Body of pancreas (tissue), 4 donors: ENCODE results near the gene POSTN. TPM values are rescaled to one million over a fixed set of nuclear protein-coding genes. Genes with fewer than 3 reads are reported as not detected.
A peak's percentile ranks its signal among the peaks of the same experiment; 100 is the strongest.

Source experiments
- ATAC-seq: fragments of 150-250 bp; one replicate; pipeline ENCODE4 v1.9.1; 2016
- DNase-seq, 4 donors: peaks; one replicate each; pipeline ENCODE4 v3.0.0-alpha.2; 2019
- H3K27ac ChIP-seq, 4 donors: fragments of 200-600 bp; sonication (generic); 1 replicate in 3 of 4; 2 replicates in 1 of 4; pipeline versions ENCODE4 v1.5.1 to v1.6.1; 2016 to 2019; ENCODE audit warnings: mild to moderate bottlenecking in 1 of 4, mixed read lengths in 1 of 4, moderate library complexity in 1 of 4
- H3K27me3 ChIP-seq, 2 donors: fragments of 200-600 bp; sonication (generic); one replicate each; pipeline ENCODE4 v1.6.0; 2016; ENCODE audit warnings: mild to moderate bottlenecking in 1 of 2
- H3K36me3 ChIP-seq, 2 donors: fragments of 200-600 bp; sonication (generic); replicated peaks in 1 of 2; 2 replicates each; pipeline ENCODE4 v1.5.1; 2016; ENCODE audit warnings: low read depth in 2 of 2; ENCODE audit not compliant: insufficient read depth in 1 of 2
- H3K4me1 ChIP-seq: fragments of 200-600 bp; sonication (generic); one replicate; pipeline ENCODE4 v1.6.0; 2016
- H3K4me3 ChIP-seq, 2 donors: fragments of 200-600 bp; sonication (generic); 1 replicate in 1 of 2; 2 replicates in 1 of 2; pipeline ENCODE4 v1.5.1; 2016 to 2019
- H3K9me3 ChIP-seq, 3 donors: fragments of 200-600 bp; sonication (generic); 1 replicate in 2 of 3; 2 replicates in 1 of 3; pipeline ENCODE4 v1.5.1; 2016
- POLR2A ChIP-seq, 3 donors: fragments of 450-650 bp; IDR thresholded peaks; one replicate each; pipeline ENCODE4 v1.6.1; 2016; ENCODE audit warnings: antibody characterized with exemption in 3 of 3, mild to moderate bottlenecking in 2 of 3
- WGBS, 2 donors: methylation state at CpG; one replicate each; pipeline ENCODE4 v1.1.5; 2017; 5-methylcytosine and 5-hydroxymethylcytosine counted together
- intact Hi-C: fragments of 100-400 bp; cut with DNase I; formaldehyde crosslinking; loops from one replicate; pipeline ENCODE4 v1.15.1; 2023
- total RNA-seq, 2 donors: library from RNA; depleted of rRNA; stranded (reverse); fragments of >200 nt; gene quantifications; one replicate each; pipeline ENCODE4 v1.1.0, GENCODE V29; 2016
- TF ChIP-seq, protein P1 (sequence below), 7 experiments: fragments of 450-650 bp in 4 of 7; fragments of 200-600 bp in 3 of 7; sonication (generic) in 3 of 7; IDR thresholded peaks; one replicate each; pipeline ENCODE4 v1.5.1; 2016 to 2019; ENCODE audit warnings: antibody characterized with exemption in 7 of 7

The POSTN gene
- total RNA-seq, 2 donors from 2014 or later: 4.4 to 6.9 TPM

DNA sequence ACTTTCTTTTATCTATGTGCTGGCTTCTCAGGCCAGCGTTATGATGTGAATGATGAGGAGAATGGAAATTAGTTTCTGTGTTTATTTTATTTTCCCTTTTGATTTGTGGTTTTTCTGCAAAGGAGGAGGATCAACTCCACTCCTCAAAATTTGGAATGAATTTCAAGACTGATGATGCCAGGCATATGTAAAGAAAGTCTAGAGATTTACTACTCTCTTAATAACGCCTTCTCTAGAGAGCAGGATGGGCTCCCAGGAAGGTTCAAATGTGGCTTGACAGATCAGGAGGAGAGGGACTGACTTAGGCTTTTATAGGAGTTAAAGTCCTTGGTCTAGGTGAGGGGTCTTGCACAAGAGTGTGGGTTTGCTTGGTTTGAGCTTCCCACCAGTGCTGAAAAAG, 15.1 kb upstream of the POSTN start:
- TF ChIP-seq, protein P1, sequence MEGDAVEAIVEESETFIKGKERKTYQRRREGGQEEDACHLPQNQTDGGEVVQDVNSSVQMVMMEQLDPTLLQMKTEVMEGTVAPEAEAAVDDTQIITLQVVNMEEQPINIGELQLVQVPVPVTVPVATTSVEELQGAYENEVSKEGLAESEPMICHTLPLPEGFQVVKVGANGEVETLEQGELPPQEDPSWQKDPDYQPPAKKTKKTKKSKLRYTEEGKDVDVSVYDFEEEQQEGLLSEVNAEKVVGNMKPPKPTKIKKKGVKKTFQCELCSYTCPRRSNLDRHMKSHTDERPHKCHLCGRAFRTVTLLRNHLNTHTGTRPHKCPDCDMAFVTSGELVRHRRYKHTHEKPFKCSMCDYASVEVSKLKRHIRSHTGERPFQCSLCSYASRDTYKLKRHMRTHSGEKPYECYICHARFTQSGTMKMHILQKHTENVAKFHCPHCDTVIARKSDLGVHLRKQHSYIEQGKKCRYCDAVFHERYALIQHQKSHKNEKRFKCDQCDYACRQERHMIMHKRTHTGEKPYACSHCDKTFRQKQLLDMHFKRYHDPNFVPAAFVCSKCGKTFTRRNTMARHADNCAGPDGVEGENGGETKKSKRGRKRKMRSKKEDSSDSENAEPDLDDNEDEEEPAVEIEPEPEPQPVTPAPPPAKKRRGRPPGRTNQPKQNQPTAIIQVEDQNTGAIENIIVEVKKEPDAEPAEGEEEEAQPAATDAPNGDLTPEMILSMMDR (IDR thresholded peaks at IDR 0.05): no peak
- no peak for TF ChIP-seq POLR2A (IDR thresholded peaks at IDR 0.05)
- 58 to 62% methylated on average over 2 of the region's 2 CpGs for WGBS, 2 donors
- DNase-seq (no peak), ATAC-seq (no peak)
- Histone ChIP-seq H3K36me3 (no peaks in the 10 kb centered on the region), H3K4me1 (no peaks in the 10 kb centered on the region), H3K9me3 (no peaks in the 10 kb centered on the region), H3K4me3 (no peak overlapping the region), H3K27me3 (no peaks in the 10 kb centered on the region), H3K27ac (no peak overlapping the region)
- intact Hi-C loops: no loop called here

DNA sequence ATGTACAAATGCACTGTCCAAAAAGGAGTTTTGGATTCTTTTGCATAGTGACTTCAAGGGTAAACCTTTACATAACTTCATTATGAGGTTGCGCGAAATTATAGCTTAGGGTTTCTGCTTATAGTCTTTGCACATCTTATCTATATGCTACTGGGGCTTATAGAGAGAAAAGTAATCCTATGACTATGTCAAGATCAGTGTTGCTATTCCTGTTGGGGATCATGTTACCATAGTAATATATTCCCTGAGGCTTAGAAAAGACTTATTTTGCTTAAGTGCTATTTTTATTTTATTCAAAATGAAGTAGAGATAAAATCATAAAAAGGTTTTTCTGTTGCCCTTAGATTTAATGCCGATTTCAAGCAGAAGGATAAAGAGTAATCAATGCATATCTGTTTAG, 14.7 kb upstream of the POSTN start:
- Histone ChIP-seq H3K4me1 (no peaks in the 10 kb centered on the region), H3K4me3 (no peak overlapping the region), H3K9me3 (no peaks in the 10 kb centered on the region), H3K36me3 (no peaks in the 10 kb centered on the region), H3K27ac (no peak overlapping the region), H3K27me3 (no peaks in the 10 kb centered on the region)
- no peak for ATAC-seq
- no peak for DNase-seq
- TF ChIP-seq, protein P1 (IDR thresholded peaks at IDR 0.05): no peak
- TF ChIP-seq POLR2A (IDR thresholded peaks at IDR 0.05): no peak
- WGBS, 2 donors: 76 to 79% methylated on average over 3 of the region's 3 CpGs
- intact Hi-C loops: no loop called here

- no peaks in the 10 kb centered on the region for H3K4me1 ChIP-seq
- no peaks in the 10 kb centered on the region for H3K9me3 ChIP-seq
- H3K36me3 ChIP-seq: no peaks in the 10 kb centered on the region
- no peak for ATAC-seq
- WGBS, 2 donors: 25 to 28% methylated on average over 1 of the region's 1 CpG
- H3K27me3 ChIP-seq: no peaks in the 10 kb centered on the region
- intact Hi-C loops: no loop called here
- no peak overlapping the region for H3K4me3 ChIP-seq
- TF ChIP-seq, protein P1 (IDR thresholded peaks at IDR 0.05): peak in 5 of 7 experiments; percentile 10 to 31 (median 15)
- no peak for TF ChIP-seq POLR2A (IDR thresholded peaks at IDR 0.05)
- H3K27ac ChIP-seq: no peak overlapping the region
- DNase-seq: no peak
These were observed 10.3 kb upstream of the POSTN start for GRCh38 chr13:37608750-37609339.

DNA sequence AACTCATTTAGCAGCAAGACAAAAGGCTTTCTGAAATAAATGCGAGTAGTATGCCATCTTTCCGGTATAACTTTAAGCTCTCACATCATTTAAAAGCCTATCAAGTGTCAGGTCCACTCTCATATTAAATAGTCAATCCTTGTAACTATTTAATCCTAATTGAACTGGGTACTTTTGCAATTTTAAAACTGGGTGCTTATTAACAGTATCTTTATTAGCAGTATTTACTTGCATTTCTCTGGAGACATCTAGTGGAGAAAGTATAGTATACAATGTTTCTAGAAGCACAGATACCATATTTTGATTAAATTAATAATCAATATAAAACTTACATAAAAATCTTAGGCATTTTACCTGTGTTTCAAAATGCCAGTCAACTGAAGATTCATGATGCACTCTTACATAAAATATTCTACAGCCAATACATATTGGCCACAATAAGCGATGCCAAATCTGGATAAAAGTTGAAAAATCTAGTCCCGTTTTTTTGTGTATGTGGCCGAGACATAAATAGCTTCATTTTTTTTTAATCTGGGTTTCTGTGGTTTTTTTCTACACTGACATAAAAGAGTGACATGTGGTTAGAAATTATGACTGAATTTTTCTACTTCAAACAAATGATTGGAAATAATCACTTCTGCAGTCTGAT, 4.3 kb upstream of the POSTN start:
- TF ChIP-seq, protein P1 (IDR thresholded peaks at IDR 0.05): peak in 5 of 7 experiments; percentile 36 to 49 (median 38)
- no peak for TF ChIP-seq POLR2A (IDR thresholded peaks at IDR 0.05)
- Histone ChIP-seq H3K4me3 (no peak overlapping the region), H3K36me3 (no peaks in the 10 kb centered on the region), H3K9me3 (no peaks in the 10 kb centered on the region), H3K4me1 (no peaks in the 10 kb centered on the region), H3K27me3 (no peaks in the 10 kb centered on the region), H3K27ac (no peak overlapping the region)
- DNase-seq: no peak
- intact Hi-C loops: no loop called here
- WGBS, 2 donors: 52 to 56% methylated on average over 5 of the region's 5 CpGs
- ATAC-seq: no peak
